ENCODE results near the gene PARD6B. TPM values are rescaled to one million over a fixed set of nuclear protein-coding genes. Genes with fewer than 3 reads are reported as not detected.

The PARD6B gene
- total and polyA plus RNA-seq, 2 of the 4 experiments (the other 2 are of a cell fraction): 0.17 to 0.90 TPM

DNA sequence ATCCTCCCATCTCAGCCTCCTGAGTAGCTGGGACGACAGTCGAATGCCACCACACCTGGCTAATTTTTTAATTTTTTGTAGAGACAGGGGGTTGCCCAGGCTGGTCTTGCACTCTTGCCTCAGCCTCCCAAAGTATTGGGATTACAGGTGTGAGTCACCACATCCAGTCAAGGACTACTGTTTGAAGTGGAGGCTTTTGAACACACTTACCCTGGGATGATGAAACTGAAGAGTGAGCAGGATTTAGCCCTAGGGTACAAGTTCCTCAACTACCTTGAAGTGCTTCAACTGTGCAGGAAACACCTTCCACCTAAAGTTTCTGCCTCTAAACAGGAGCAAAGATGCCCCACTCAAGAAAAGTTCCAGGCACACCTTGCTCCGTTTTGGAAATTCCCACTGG is 15.7 kb upstream of the PARD6B start:
- H2BK15ac ChIP-seq (ENCODE audit: low read depth, low read length): no peak overlapping the region
- 0 out of 2 replicates have a peak overlapping the region, but pooled peaks have one; percentile 21 for H2BK120ac ChIP-seq (ENCODE audit: low read depth, low read length)
- no peak overlapping the region for H2AFZ ChIP-seq (replicated peaks; ENCODE audit: low read length, poor library complexity)
- no peaks in the 10 kb centered on the region for H3K27me3 ChIP-seq (ENCODE audit: control insufficient read depth, insufficient read depth, low read length)
- no peak overlapping the region for H3K4ac ChIP-seq (ENCODE audit: low read depth, low read length)
- no peaks in the 10 kb centered on the region for H3K79me1 ChIP-seq (ENCODE audit: low read depth in 1 of 2, low read length in 2 of 2)
- no peaks in the 10 kb centered on the region for H4K20me1 ChIP-seq (ENCODE audit: insufficient read depth, low read length)
- H3K18ac ChIP-seq (ENCODE audit: low read depth, low read length): no peak overlapping the region
- peaks cover 10% of the 10 kb centered on the region for H3K4me1 ChIP-seq (ENCODE audit: control insufficient read depth, insufficient read depth, low read length)
- no peak overlapping the region for H2BK20ac ChIP-seq (ENCODE audit: low read depth, low read length)
- no peak overlapping the region for H3K23ac ChIP-seq (ENCODE audit: low read depth, low read length)
- no peak overlapping the region for H3K4me3 ChIP-seq (ENCODE audit: insufficient read depth, low read depth, low read length)
- peak overlapping the region; percentile 13; the same call in 1 of the 2 replicates for H2AK5ac ChIP-seq (ENCODE audit: low read depth, low read length)
- H3K4me2 ChIP-seq (ENCODE audit: low read depth, low read length): no peak overlapping the region
- in situ Hi-C loops (cut with MboI; ENCODE audit: low sequenced_read_pairs) (no loop called here), dilution Hi-C loops (cut with HindIII; ENCODE audit: low sequenced_read_pairs, unreplicated experiment) (no loop called here), intact Hi-C loops (cut with micrococcal nuclease) (loop anchor here (1.0 kb wide), 1 partner anchor 44 kb away; no protein-coding TSS in a partner anchor)
- no peak overlapping the region for H4K91ac ChIP-seq (ENCODE audit: insufficient read depth, low read depth, low read length)
- no peaks in the 10 kb centered on the region for H3K9me3 ChIP-seq (ENCODE audit: control insufficient read depth, insufficient read depth, low read length)
- TF ChIP-seq RFX5 (IDR thresholded peaks at IDR 0.05; ENCODE audit: low read depth, low read length) (no peak), NFE2L2 (IDR thresholded peaks at IDR 0.05; ENCODE audit: low read depth, low read length) (no peak), RCOR1 (IDR thresholded peaks at IDR 0.05; ENCODE audit: insufficient replicate concordance, low read length) (no peak), BHLHE40 (IDR thresholded peaks at IDR 0.05; ENCODE audit: low read depth, low read length) (no peak), RAD21 (IDR thresholded peaks at IDR 0.05; ENCODE audit: low read length) (no peak), MAFK (IDR thresholded peaks at IDR 0.05; ENCODE audit: low read depth, low read length) (no peak)
- TF ChIP-seq, protein P1, sequence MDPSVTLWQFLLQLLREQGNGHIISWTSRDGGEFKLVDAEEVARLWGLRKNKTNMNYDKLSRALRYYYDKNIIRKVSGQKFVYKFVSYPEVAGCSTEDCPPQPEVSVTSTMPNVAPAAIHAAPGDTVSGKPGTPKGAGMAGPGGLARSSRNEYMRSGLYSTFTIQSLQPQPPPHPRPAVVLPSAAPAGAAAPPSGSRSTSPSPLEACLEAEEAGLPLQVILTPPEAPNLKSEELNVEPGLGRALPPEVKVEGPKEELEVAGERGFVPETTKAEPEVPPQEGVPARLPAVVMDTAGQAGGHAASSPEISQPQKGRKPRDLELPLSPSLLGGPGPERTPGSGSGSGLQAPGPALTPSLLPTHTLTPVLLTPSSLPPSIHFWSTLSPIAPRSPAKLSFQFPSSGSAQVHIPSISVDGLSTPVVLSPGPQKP (IDR thresholded peaks at IDR 0.05; ENCODE audit: borderline replicate concordance, low read depth, low read length): no peak
- TF ChIP-seq, protein P2, sequence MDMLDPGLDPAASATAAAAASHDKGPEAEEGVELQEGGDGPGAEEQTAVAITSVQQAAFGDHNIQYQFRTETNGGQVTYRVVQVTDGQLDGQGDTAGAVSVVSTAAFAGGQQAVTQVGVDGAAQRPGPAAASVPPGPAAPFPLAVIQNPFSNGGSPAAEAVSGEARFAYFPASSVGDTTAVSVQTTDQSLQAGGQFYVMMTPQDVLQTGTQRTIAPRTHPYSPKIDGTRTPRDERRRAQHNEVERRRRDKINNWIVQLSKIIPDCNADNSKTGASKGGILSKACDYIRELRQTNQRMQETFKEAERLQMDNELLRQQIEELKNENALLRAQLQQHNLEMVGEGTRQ (IDR thresholded peaks at IDR 0.05; ENCODE audit: low read depth, low read length): no peak
- ChIA-PET CTCF (no interaction called here), POLR2A (ENCODE audit: unreplicated experiment) (no interaction called here)
- H2AK9ac ChIP-seq (replicated peaks; ENCODE audit: low read depth, low read length, poor library complexity): no peak overlapping the region
- H3K36me3 ChIP-seq (ENCODE audit: control insufficient read depth, insufficient read depth, low read length): no peaks in the 10 kb centered on the region
- 100% methylated on average over 1 of the region's 3 CpGs; no CpG with 5 or more reads in 1 of the 2 experiments for WGBS, 2 experiments (ENCODE audit: extremely low coverage in 2 of 2, insufficient read length in 1 of 2)
- H4K8ac ChIP-seq (ENCODE audit: low read depth in 2 of 2, low read length in 2 of 2): no peak overlapping the region
- no peak overlapping the region for H3K14ac ChIP-seq (replicated peaks; ENCODE audit: low read depth, low read length)
- no peak overlapping the region for H3K9ac ChIP-seq (ENCODE audit: low read depth, low read length)
- H3K27ac ChIP-seq (ENCODE audit: insufficient read depth, low read length): no peak overlapping the region
- H3K56ac ChIP-seq (ENCODE audit: extremely low read depth, insufficient read depth, low read length): no peak overlapping the region
- ATAC-seq (ENCODE audit: low read depth): no peak
- H2BK5ac ChIP-seq (ENCODE audit: low read depth, low read length, poor library complexity, severe bottlenecking): no peak overlapping the region
- H3K9me1 ChIP-seq (ENCODE audit: insufficient read depth, low read length): peaks cover 2% of the 10 kb centered on the region; the same call in 1 of the 2 replicates
- no TSS peak for BruUV-seq (replicated peaks)
- DNase-seq: no peak
- no peak overlapping the region for H4K5ac ChIP-seq (ENCODE audit: low read depth, low read length)
